ENCODE data around the gene TRIM2. TPM values are rescaled to one million over a fixed set of nuclear protein-coding genes. Genes with fewer than 3 reads are reported as not detected.

TRIM2 gene
- polyA plus RNA-seq, 1 donor (not counting 4 experiments of a cell fraction or from before 2014, with no cell fraction given) = 10.6 TPM

DNA sequence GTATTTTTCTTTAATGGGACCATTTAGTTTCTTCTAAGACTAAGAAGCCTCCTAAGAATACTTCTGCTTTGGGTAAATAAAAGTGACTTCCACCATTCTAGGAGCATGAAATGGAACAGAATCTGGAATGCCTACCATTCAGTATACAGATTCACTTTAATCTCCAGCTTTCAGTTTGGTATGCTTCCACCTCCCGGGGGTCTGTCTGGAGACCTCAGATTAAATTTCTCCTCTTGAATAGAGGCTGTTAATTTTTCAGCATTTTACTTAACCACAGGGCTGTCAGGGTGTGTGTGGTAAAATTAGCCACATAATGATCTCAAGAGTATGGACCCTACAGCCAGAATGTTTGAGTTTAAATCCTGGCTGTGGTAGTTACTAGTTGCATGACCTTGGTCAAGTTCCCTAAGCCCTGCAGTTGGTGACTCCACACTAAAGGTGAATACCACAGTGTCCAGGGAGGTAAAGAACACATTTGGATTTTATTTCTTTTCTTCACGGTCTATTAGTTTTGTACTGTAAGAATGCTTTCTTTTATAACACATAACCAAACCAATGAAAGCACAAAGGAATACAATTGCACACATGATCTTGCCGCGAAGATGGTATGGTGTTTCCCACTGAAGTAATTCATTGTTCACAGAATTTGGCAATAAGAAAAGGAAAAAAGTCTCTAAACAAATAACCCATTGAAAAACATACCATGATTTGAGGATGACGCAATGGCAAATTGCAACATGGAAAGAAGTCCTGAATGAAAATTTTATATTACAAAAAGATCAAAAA is 37.3 kb upstream of the TRIM2 start:
- Histone ChIP-seq H3K4me3 (ENCODE audit: control insufficient read depth in 2 of 3, extremely low read depth in 1 of 3, insufficient read depth in 2 of 3, low read depth in 1 of 3, low read length in 3 of 3) (no peak overlapping the region), H3K4me2 (ENCODE audit: control insufficient read depth, extremely low read depth, insufficient read depth, low read depth, low read length) (no peak overlapping the region), H3K9me1 (ENCODE audit: control insufficient read depth, extremely low read depth, insufficient read depth, low read length) (no peaks in the 10 kb centered on the region), H2AFZ (ENCODE audit: control insufficient read depth, low read length) (no peak overlapping the region), H3K79me2 (ENCODE audit: control insufficient read depth, insufficient read depth, low read length) (no peaks in the 10 kb centered on the region), H4K20me1 (ENCODE audit: control insufficient read depth, extremely low read depth, insufficient read depth, low read length) (no peaks in the 10 kb centered on the region), H3K27ac (ENCODE audit: control insufficient read depth, insufficient read depth, low read length) (no peak overlapping the region), H3K4me1 (ENCODE audit: control insufficient read depth, extremely low read depth, insufficient read depth, low read length) (no peaks in the 10 kb centered on the region), H3K9ac (ENCODE audit: control insufficient read depth, extremely low read depth, insufficient read depth, low read length) (no peak overlapping the region), H3K36me3 (ENCODE audit: control insufficient read depth in 2 of 2, extremely low read depth in 1 of 2, insufficient read depth in 2 of 2, low read length in 2 of 2) (no peaks in the 10 kb centered on the region), H3K27me3 (ENCODE audit: control insufficient read depth, extremely low read depth, insufficient read depth, low read length) (peaks cover 5% of the 10 kb centered on the region), H3K9me3 (ENCODE audit: control insufficient read depth, low read depth, low read length) (no peaks in the 10 kb centered on the region)
- DNase-seq (ENCODE audit: low read depth, low spot score) = no peak
- TF ChIP-seq EZH2 (IDR thresholded peaks at IDR 0.05; ENCODE audit: low read length) = no peak
- TF ChIP-seq, protein P1, sequence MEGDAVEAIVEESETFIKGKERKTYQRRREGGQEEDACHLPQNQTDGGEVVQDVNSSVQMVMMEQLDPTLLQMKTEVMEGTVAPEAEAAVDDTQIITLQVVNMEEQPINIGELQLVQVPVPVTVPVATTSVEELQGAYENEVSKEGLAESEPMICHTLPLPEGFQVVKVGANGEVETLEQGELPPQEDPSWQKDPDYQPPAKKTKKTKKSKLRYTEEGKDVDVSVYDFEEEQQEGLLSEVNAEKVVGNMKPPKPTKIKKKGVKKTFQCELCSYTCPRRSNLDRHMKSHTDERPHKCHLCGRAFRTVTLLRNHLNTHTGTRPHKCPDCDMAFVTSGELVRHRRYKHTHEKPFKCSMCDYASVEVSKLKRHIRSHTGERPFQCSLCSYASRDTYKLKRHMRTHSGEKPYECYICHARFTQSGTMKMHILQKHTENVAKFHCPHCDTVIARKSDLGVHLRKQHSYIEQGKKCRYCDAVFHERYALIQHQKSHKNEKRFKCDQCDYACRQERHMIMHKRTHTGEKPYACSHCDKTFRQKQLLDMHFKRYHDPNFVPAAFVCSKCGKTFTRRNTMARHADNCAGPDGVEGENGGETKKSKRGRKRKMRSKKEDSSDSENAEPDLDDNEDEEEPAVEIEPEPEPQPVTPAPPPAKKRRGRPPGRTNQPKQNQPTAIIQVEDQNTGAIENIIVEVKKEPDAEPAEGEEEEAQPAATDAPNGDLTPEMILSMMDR (optimal IDR thresholded peaks at IDR 0.05 in 1 of 3, IDR thresholded peaks at IDR 0.05 in 1 of 3, conservative IDR thresholded peaks at IDR 0.05 in 1 of 3; ENCODE audit: extremely low read depth in 1 of 3, insufficient read depth in 2 of 3, low read length in 3 of 3) = no peak
- dilution Hi-C loops (cut with MboI; ENCODE audit: extremely low pct_ligation_motif_present, low sequenced_read_pairs) = no loop called here
- no peak for FAIRE-seq

DNA sequence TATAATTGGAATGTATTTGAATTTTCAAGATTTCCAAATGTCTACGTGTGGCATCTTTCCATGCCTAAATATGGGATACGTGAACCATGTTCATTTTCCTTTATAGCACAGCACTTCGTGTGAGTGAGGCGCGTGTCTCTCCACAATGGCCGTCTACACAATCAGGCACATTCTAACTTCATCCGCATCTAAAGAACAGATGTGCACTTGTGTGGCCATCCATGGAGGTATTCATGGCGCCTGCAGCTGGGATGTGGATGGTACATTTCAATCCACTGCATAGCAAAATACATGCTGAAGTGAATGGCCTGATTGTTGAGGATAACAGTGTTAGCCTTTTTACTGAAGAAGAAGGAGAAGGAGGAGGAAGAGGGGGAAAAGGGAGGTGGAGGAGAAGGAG is 34.5 kb upstream of the TRIM2 start:
- H3K36me3 ChIP-seq (ENCODE audit: control insufficient read depth in 2 of 2, extremely low read depth in 1 of 2, insufficient read depth in 2 of 2, low read length in 2 of 2) = no peaks in the 10 kb centered on the region
- FAIRE-seq (no peak), DNase-seq (ENCODE audit: low read depth, low spot score) (no peak)
- no peaks in the 10 kb centered on the region for H4K20me1 ChIP-seq (ENCODE audit: control insufficient read depth, extremely low read depth, insufficient read depth, low read length)
- H3K4me3 ChIP-seq (ENCODE audit: control insufficient read depth in 2 of 3, extremely low read depth in 1 of 3, insufficient read depth in 2 of 3, low read depth in 1 of 3, low read length in 3 of 3) = no peak overlapping the region
- no peaks in the 10 kb centered on the region for H3K9me3 ChIP-seq (ENCODE audit: control insufficient read depth, low read depth, low read length)
- TF ChIP-seq, protein P1 (optimal IDR thresholded peaks at IDR 0.05 in 1 of 3, IDR thresholded peaks at IDR 0.05 in 1 of 3, conservative IDR thresholded peaks at IDR 0.05 in 1 of 3; ENCODE audit: extremely low read depth in 1 of 3, insufficient read depth in 2 of 3, low read length in 3 of 3) = no peak
- TF ChIP-seq EZH2 (IDR thresholded peaks at IDR 0.05; ENCODE audit: low read length) = no peak
- H3K4me1 ChIP-seq (ENCODE audit: control insufficient read depth, extremely low read depth, insufficient read depth, low read length) = no peaks in the 10 kb centered on the region
- H3K79me2 ChIP-seq (ENCODE audit: control insufficient read depth, insufficient read depth, low read length) = no peaks in the 10 kb centered on the region
- no peaks in the 10 kb centered on the region for H3K9me1 ChIP-seq (ENCODE audit: control insufficient read depth, extremely low read depth, insufficient read depth, low read length)
- no peak overlapping the region for H2AFZ ChIP-seq (ENCODE audit: control insufficient read depth, low read length)
- H3K27ac ChIP-seq (ENCODE audit: control insufficient read depth, insufficient read depth, low read length) = no peak overlapping the region
- dilution Hi-C loops (cut with MboI; ENCODE audit: extremely low pct_ligation_motif_present, low sequenced_read_pairs) = no loop called here
- peaks cover 5% of the 10 kb centered on the region for H3K27me3 ChIP-seq (ENCODE audit: control insufficient read depth, extremely low read depth, insufficient read depth, low read length)
- no peak overlapping the region for H3K9ac ChIP-seq (ENCODE audit: control insufficient read depth, extremely low read depth, insufficient read depth, low read length)
- no peak overlapping the region for H3K4me2 ChIP-seq (ENCODE audit: control insufficient read depth, extremely low read depth, insufficient read depth, low read depth, low read length)
